ENCODE measurements around the gene MCF2. TPM values are rescaled to one million over a fixed set of nuclear protein-coding genes. Genes with fewer than 3 reads are reported as not detected.

Gene MCF2, protein sequence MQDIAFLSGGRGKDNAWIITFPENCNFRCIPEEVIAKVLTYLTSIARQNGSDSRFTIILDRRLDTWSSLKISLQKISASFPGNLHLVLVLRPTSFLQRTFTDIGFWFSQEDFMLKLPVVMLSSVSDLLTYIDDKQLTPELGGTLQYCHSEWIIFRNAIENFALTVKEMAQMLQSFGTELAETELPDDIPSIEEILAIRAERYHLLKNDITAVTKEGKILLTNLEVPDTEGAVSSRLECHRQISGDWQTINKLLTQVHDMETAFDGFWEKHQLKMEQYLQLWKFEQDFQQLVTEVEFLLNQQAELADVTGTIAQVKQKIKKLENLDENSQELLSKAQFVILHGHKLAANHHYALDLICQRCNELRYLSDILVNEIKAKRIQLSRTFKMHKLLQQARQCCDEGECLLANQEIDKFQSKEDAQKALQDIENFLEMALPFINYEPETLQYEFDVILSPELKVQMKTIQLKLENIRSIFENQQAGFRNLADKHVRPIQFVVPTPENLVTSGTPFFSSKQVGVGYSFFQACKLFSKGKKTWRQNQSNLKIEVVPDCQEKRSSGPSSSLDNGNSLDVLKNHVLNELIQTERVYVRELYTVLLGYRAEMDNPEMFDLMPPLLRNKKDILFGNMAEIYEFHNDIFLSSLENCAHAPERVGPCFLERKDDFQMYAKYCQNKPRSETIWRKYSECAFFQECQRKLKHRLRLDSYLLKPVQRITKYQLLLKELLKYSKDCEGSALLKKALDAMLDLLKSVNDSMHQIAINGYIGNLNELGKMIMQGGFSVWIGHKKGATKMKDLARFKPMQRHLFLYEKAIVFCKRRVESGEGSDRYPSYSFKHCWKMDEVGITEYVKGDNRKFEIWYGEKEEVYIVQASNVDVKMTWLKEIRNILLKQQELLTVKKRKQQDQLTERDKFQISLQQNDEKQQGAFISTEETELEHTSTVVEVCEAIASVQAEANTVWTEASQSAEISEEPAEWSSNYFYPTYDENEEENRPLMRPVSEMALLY
- 1 to 10 TPM in 1 of 2 donors, not detected in 1; 1.1 TPM for total RNA-seq

DNA sequence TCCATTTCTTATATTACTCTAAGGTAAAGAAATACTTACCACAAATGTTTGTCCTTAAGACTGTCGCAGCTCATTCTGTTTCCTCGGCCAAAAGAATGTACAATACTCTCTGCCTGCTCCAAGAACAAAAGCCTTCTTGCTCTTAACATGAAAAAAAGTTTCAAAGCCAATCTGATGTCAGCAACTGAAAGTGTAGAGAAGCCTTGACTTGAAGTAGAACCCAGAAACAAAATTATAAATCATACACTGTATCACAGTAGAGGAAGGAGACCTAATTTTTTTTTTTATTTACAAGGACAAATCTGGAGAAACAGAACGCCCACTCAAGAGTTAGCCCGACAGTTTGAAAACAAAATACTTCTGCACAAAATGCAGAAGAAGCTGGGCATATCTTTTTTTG lies at the start of gene MCF2:
TSS of gene MCF2 (minus strand) at position 101 of the 400 bp plus-strand sequence. CDS start 56,423 bp downstream, outside the sequence.
- Histone ChIP-seq H3K4me1 (no peaks in the 10 kb centered on the region), H3K27me3 (no peaks in the 10 kb centered on the region), H3K36me3 (no peaks in the 10 kb centered on the region), H3K27ac (no peak within 1 kb of the TSS), H3K9me3 (no peaks in the 10 kb centered on the region), H3K4me3 (no peak within 1 kb of the TSS)
- TF ChIP-seq, protein P1, sequence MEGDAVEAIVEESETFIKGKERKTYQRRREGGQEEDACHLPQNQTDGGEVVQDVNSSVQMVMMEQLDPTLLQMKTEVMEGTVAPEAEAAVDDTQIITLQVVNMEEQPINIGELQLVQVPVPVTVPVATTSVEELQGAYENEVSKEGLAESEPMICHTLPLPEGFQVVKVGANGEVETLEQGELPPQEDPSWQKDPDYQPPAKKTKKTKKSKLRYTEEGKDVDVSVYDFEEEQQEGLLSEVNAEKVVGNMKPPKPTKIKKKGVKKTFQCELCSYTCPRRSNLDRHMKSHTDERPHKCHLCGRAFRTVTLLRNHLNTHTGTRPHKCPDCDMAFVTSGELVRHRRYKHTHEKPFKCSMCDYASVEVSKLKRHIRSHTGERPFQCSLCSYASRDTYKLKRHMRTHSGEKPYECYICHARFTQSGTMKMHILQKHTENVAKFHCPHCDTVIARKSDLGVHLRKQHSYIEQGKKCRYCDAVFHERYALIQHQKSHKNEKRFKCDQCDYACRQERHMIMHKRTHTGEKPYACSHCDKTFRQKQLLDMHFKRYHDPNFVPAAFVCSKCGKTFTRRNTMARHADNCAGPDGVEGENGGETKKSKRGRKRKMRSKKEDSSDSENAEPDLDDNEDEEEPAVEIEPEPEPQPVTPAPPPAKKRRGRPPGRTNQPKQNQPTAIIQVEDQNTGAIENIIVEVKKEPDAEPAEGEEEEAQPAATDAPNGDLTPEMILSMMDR (IDR thresholded peaks at IDR 0.05): no peak
- DNase-seq (ENCODE audit: low spot score): no peak

DNA sequence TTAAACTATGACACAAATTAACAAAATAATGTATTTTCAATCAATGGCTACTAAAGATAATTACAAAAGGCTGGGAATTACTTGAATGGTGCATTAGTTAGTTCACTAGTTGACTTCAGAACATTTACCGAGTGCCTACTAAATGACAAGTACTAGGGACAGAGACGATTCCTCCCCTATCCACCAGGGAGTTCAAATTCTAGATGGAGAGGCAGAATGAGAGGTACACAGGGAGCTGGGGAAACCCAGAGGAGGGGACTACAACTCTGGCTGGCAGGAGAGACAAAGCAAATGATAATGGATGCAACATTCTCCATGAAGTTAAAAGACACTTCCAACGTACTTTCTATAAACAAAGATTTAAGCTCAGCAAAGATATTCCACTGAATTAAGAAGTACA lies 43.1 kb upstream of the MCF2 start:
- H3K27ac ChIP-seq: no peak overlapping the region
- no peaks in the 10 kb centered on the region for H3K36me3 ChIP-seq
- no peak overlapping the region for H3K4me3 ChIP-seq
- no peaks in the 10 kb centered on the region for H3K4me1 ChIP-seq
- H3K9me3 ChIP-seq: peaks cover 4 to 20% of the 10 kb centered on the region in 2 donors
- no peak for DNase-seq (ENCODE audit: low spot score)
- no peaks in the 10 kb centered on the region for H3K27me3 ChIP-seq
- TF ChIP-seq, protein P1 (IDR thresholded peaks at IDR 0.05): no peak

DNA sequence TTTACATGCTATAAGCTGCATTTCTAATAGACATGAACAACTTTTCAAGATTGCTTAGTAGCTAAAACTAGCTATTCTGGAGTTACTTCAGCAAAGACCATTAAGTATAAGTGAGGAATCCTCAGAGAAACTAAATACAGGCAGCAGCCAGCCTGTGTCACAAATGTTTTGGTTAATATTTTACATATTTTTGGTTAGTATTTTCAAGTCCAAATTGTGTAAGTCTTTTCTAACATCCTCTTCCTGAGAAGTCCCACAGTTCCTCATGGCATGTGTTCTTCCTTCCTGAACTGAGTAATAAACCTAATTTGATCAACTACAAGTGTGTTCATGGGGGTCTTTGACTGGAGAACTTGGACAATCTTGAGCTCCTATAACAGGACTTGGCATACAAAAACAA lies 42.4 kb upstream of the MCF2 start:
- peaks cover 4 to 18% of the 10 kb centered on the region in 2 donors for H3K9me3 ChIP-seq
- DNase-seq (ENCODE audit: low spot score): no peak
- TF ChIP-seq, protein P1 (IDR thresholded peaks at IDR 0.05): no peak
- H3K4me1 ChIP-seq: no peaks in the 10 kb centered on the region
- H3K4me3 ChIP-seq: no peak overlapping the region
- no peak overlapping the region for H3K27ac ChIP-seq
- H3K36me3 ChIP-seq: no peaks in the 10 kb centered on the region
- no peaks in the 10 kb centered on the region for H3K27me3 ChIP-seq

DNA sequence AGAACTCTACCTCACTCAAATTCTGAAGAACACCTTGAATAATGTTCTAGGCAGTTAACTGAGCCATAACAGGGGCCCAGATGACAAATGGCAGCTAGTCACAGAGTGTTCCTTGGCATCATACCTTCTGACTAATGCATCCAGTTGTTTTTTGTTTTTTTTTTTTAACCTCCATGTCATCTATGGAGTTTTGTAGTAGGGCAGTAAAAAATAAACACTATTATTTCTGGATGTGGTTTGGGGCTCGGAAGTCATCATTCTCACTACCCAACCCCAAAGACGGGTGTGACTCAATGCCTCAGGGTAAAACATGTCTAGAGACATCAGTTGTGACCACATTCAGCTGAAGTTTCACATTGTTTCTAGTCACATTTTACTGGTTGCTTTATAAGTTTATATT lies 31.2 kb upstream of the MCF2 start:
- Histone ChIP-seq H3K27ac (no peak overlapping the region), H3K27me3 (peaks cover 0 to 3% of the 10 kb centered on the region in 2 donors), H3K36me3 (no peaks in the 10 kb centered on the region), H3K4me3 (no peak overlapping the region), H3K4me1 (no peaks in the 10 kb centered on the region), H3K9me3 (no peaks in the 10 kb centered on the region)
- TF ChIP-seq, protein P1 (IDR thresholded peaks at IDR 0.05): no peak
- DNase-seq (ENCODE audit: low spot score): no peak

DNA sequence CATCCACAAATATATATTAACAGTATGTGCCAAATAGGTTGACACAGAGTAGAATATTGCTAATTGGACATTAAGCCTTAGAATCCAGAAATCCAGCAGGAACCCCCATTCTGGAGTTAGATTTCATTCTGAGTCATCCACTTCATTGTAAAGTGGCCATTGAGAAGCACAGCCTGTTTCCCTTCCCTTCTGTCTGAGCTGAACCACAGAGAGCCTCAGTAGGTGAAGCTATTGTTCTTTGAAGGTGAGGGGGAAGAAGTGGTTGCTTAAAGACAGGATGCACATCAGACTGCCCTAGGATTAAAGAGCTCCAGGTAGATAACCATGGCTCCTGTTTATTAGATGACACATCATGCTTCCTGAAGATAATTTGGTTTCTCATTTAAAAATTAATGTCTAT lies 30.6 kb upstream of the MCF2 start:
- Histone ChIP-seq H3K27me3 (peaks cover 0 to 3% of the 10 kb centered on the region in 2 donors), H3K9me3 (no peaks in the 10 kb centered on the region), H3K4me1 (no peaks in the 10 kb centered on the region), H3K36me3 (no peaks in the 10 kb centered on the region), H3K4me3 (no peak overlapping the region), H3K27ac (no peak overlapping the region)
- DNase-seq (ENCODE audit: low spot score): no peak
- TF ChIP-seq, protein P1 (IDR thresholded peaks at IDR 0.05): no peak
